GM18907 (cell line): ENCODE data around the gene BTBD7.
"Not testable (repeated sequence)": the region's sequence is repeated elsewhere in the genome, so short reads cannot be mapped to it uniquely, and the experiment has no call there.

ENCODE experiments used
- ATAC-seq: cut with Tn5 transposase; IDR thresholded peaks from one replicate; pipeline ENCODE4 v1.9.1; 2021; ENCODE audit warnings: mild to moderate bottlenecking, moderate library complexity; ENCODE audit not compliant: unreplicated experiment

Gene BTBD7

GRCh38 chr14:93332853-93333630, at the start of gene BTBD7:
BTBD7 (minus strand) TSS chr14:93333036; CDS start chr14:93296051, 36,985 bp downstream.
- ATAC-seq = peak; percentile 84

GRCh38 chr14:93381644-93382043, 48.8 kb upstream of the BTBD7 start:
- ATAC-seq = peak; percentile 55

- no peak for ATAC-seq
Observed at GRCh38 chr14:93379831-93380230, 47.0 kb upstream of the BTBD7 start.

GRCh38 chr14:93375673-93376156, 42.9 kb upstream of the BTBD7 start:
- ATAC-seq = peak; percentile 92

GRCh38 chr14:93369713-93370266, 37.0 kb upstream of the BTBD7 start:
- ATAC-seq = peak; percentile 84

GRCh38 chr14:93368996-93369712, 36.3 kb upstream of the BTBD7 start:
- no peak for ATAC-seq

GRCh38 chr14:93354873-93355272, 22.0 kb upstream of the BTBD7 start:
- not testable (repeated sequence) for ATAC-seq

- no peak for ATAC-seq
Observed at GRCh38 chr14:93348292-93348691, 15.5 kb upstream of the BTBD7 start.

- no peak for ATAC-seq
Observed at GRCh38 chr14:93347850-93348249, 15.0 kb upstream of the BTBD7 start.

- no peak for ATAC-seq
Observed at GRCh38 chr14:93346926-93347721, 14.3 kb upstream of the BTBD7 start, which contains the start of gene COX8C. COX8C (plus strand) TSS chr14:93347182; CDS start chr14:93347269, 87 bp downstream.

- ATAC-seq = no peak
Observed at GRCh38 chr14:93343797-93344196, 11.0 kb upstream of the BTBD7 start.

- ATAC-seq = no peak
Observed at GRCh38 chr14:93343266-93343665, 10.4 kb upstream of the BTBD7 start.

GRCh38 chr14:93337884-93338283, 5.0 kb upstream of the BTBD7 start:
- ATAC-seq = no peak

- ATAC-seq = no peak
Observed at GRCh38 chr14:93337143-93337753, 4.4 kb upstream of the BTBD7 start.

GRCh38 chr14:93333631-93334103, 831 bp upstream of the BTBD7 start:
- no peak for ATAC-seq

- peak; percentile 68 for ATAC-seq
Observed at GRCh38 chr14:93332397-93332852, 411 bp downstream of the BTBD7 start.

GRCh38 chr14:93331728-93332396, 974 bp downstream of the BTBD7 start:
- ATAC-seq = peak; percentile 4

GRCh38 chr14:93331002-93331727, 1.7 kb downstream of the BTBD7 start:
- no peak for ATAC-seq

GRCh38 chr14:93330609-93331000, 2.2 kb downstream of the BTBD7 start:
- ATAC-seq = no peak
